Measurements from ENCODE around the gene SLC22A23.

The SLC22A23 gene

GRCh38 chr6:3284436-3284876 is 172.4 kb downstream of the SLC22A23 start:
- H3K79me2 ChIP-seq (ENCODE audit: control insufficient read depth, insufficient read depth, low read length): no peaks in the 10 kb centered on the region
- no CpG with 5 or more reads among the region's 17 CpGs for WGBS (ENCODE audit: extremely low coverage, insufficient coverage, low lambda C conversion rate)
- no peak overlapping the region for H2BK120ac ChIP-seq (ENCODE audit: low read depth, low read length)

GRCh38 chr6:3283641-3284435 is 173.0 kb downstream of the SLC22A23 start:
- H3K27ac ChIP-seq (ENCODE audit: low read depth, low read length): no peak overlapping the region
- no peak overlapping the region for H3K4me2 ChIP-seq (ENCODE audit: low read length)

More at GRCh38 chr6:3284436-3284876, 172.4 kb downstream of the SLC22A23 start:
- no peak overlapping the region for H3K4ac ChIP-seq (ENCODE audit: low read depth, low read length)
- H4K8ac ChIP-seq (ENCODE audit: low read depth, low read length): no peak overlapping the region
- no peak overlapping the region for H2BK5ac ChIP-seq (ENCODE audit: low read length)
- H3K56ac ChIP-seq (ENCODE audit: low read length): no peak overlapping the region
- no peak overlapping the region for H3K9ac ChIP-seq (ENCODE audit: low read length)
- H3K79me1 ChIP-seq (ENCODE audit: low read length): no peaks in the 10 kb centered on the region
- no peak overlapping the region for H2BK15ac ChIP-seq (replicated peaks; ENCODE audit: low read depth)
- H3K27ac ChIP-seq (ENCODE audit: low read depth, low read length): no peak overlapping the region
- H3K27me3 ChIP-seq (ENCODE audit: insufficient read depth, low read length, poor library complexity): no peaks in the 10 kb centered on the region
- no peak overlapping the region for H3K18ac ChIP-seq (ENCODE audit: low read length)
- H3K4me1 ChIP-seq (ENCODE audit: control insufficient read depth, low read depth, low read length): peaks cover 9% of the 10 kb centered on the region
- no peak overlapping the region for H3K4me3 ChIP-seq (ENCODE audit: low read length)
- no peak overlapping the region for H3K4me2 ChIP-seq (ENCODE audit: low read length)
- H2AK5ac ChIP-seq (ENCODE audit: low read length): no peak overlapping the region
- no peak overlapping the region for H4K5ac ChIP-seq (ENCODE audit: low read length)
- H3K23ac ChIP-seq (ENCODE audit: low read length): no peak overlapping the region
- no peaks in the 10 kb centered on the region for H3K36me3 ChIP-seq (ENCODE audit: control insufficient read depth, insufficient read depth, low read length)
- DNase-seq: no peak

GRCh38 chr6:3283241-3283640 is 173.6 kb downstream of the SLC22A23 start:
- H3K36me3 ChIP-seq (ENCODE audit: control insufficient read depth, insufficient read depth, low read length): no peaks in the 10 kb centered on the region
- WGBS (ENCODE audit: extremely low coverage, insufficient coverage, low lambda C conversion rate): no CpG with 5 or more reads among the region's 10 CpGs
- no peak overlapping the region for H3K4me3 ChIP-seq (ENCODE audit: low read length)
- no peak overlapping the region for H2BK15ac ChIP-seq (replicated peaks; ENCODE audit: low read depth)
- H3K79me2 ChIP-seq (ENCODE audit: control insufficient read depth, insufficient read depth, low read length): no peaks in the 10 kb centered on the region
- H2BK120ac ChIP-seq (ENCODE audit: low read depth, low read length): no peak overlapping the region
- H3K56ac ChIP-seq (ENCODE audit: low read length): no peak overlapping the region
- no peak overlapping the region for H2AK5ac ChIP-seq (ENCODE audit: low read length)
- no peak overlapping the region for H3K27ac ChIP-seq (ENCODE audit: low read depth, low read length)
- H3K4ac ChIP-seq (ENCODE audit: low read depth, low read length): no peak overlapping the region
- no peaks in the 10 kb centered on the region for H3K27me3 ChIP-seq (ENCODE audit: insufficient read depth, low read length, poor library complexity)
- H3K23ac ChIP-seq (ENCODE audit: low read length): no peak overlapping the region
- no peak overlapping the region for H2BK5ac ChIP-seq (ENCODE audit: low read length)
- no peak overlapping the region for H4K5ac ChIP-seq (ENCODE audit: low read length)
- H4K8ac ChIP-seq (ENCODE audit: low read depth, low read length): no peak overlapping the region
- H3K9ac ChIP-seq (ENCODE audit: low read length): no peak overlapping the region
- H3K4me1 ChIP-seq (ENCODE audit: control insufficient read depth, low read depth, low read length): peaks cover 9% of the 10 kb centered on the region
- no peak overlapping the region for H3K18ac ChIP-seq (ENCODE audit: low read length)
- no peaks in the 10 kb centered on the region for H3K79me1 ChIP-seq (ENCODE audit: low read length)
- no peak for DNase-seq
- H3K4me2 ChIP-seq (ENCODE audit: low read length): no peak overlapping the region

More at GRCh38 chr6:3283641-3284435, 173.0 kb downstream of the SLC22A23 start:
- no peak overlapping the region for H3K18ac ChIP-seq (ENCODE audit: low read length)
- no peak overlapping the region for H2BK5ac ChIP-seq (ENCODE audit: low read length)
- no peak for DNase-seq
- no peak overlapping the region for H3K23ac ChIP-seq (ENCODE audit: low read length)
- H3K36me3 ChIP-seq (ENCODE audit: control insufficient read depth, insufficient read depth, low read length): no peaks in the 10 kb centered on the region
- no peak overlapping the region for H3K4me3 ChIP-seq (ENCODE audit: low read length)
- H2AK5ac ChIP-seq (ENCODE audit: low read length): no peak overlapping the region
- H2BK15ac ChIP-seq (replicated peaks; ENCODE audit: low read depth): no peak overlapping the region
- no peak overlapping the region for H4K5ac ChIP-seq (ENCODE audit: low read length)
- H3K4ac ChIP-seq (ENCODE audit: low read depth, low read length): no peak overlapping the region
- H3K56ac ChIP-seq (ENCODE audit: low read length): no peak overlapping the region
- no peaks in the 10 kb centered on the region for H3K79me1 ChIP-seq (ENCODE audit: low read length)
- H4K8ac ChIP-seq (ENCODE audit: low read depth, low read length): no peak overlapping the region
- H3K4me1 ChIP-seq (ENCODE audit: control insufficient read depth, low read depth, low read length): peaks cover 9% of the 10 kb centered on the region
- WGBS (ENCODE audit: extremely low coverage, insufficient coverage, low lambda C conversion rate): no CpG with 5 or more reads among the region's 23 CpGs
- H3K27me3 ChIP-seq (ENCODE audit: insufficient read depth, low read length, poor library complexity): no peaks in the 10 kb centered on the region
- no peak overlapping the region for H3K9ac ChIP-seq (ENCODE audit: low read length)
- no peak overlapping the region for H2BK120ac ChIP-seq (ENCODE audit: low read depth, low read length)
- H3K79me2 ChIP-seq (ENCODE audit: control insufficient read depth, insufficient read depth, low read length): no peaks in the 10 kb centered on the region

DNA sequence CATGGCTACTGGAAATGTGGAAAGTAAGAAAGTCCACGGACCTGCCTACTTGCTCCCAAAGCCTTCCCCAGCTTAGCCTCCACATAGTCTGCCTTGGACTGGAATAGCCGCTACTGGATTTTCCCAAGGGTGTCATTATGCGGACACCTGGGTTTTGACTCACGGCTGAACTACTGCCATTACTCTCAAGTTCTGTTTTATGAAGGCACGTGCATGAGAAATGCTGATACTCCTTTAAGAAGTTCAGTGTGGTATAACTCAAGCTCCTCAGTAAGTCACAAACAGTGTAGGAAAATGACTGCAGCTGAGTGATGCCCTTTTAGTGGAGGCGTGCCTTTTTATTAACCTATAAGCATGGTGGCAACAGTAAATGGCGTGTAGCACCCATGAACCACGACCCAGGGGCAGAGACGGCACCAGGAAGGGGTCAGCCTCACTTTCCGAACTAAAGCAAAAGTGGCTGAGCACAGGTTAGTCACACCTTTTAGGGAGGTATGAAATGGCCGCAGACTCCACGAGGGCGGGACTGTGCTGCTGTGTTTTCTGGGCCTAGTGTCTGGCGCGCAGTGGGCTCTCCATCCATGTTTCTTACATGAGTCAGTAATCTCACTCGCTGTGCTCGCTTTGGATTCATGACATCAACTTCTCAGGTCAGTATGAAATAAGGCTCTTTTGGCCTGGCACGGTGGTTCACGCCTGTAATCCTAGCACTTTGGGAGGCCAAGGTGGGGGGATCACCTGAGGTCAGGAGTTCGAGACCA is 174.2 kb downstream of the SLC22A23 start:
- no peak overlapping the region for H3K4me3 ChIP-seq (ENCODE audit: low read length)
- H2BK5ac ChIP-seq (ENCODE audit: low read length): no peak overlapping the region
- H2BK15ac ChIP-seq (replicated peaks; ENCODE audit: low read depth): no peak overlapping the region
- H3K79me2 ChIP-seq (ENCODE audit: control insufficient read depth, insufficient read depth, low read length): no peaks in the 10 kb centered on the region
- H3K56ac ChIP-seq (ENCODE audit: low read length): peak overlapping the region; percentile 62
- no peaks in the 10 kb centered on the region for H3K36me3 ChIP-seq (ENCODE audit: control insufficient read depth, insufficient read depth, low read length)
- no peak overlapping the region for H2BK120ac ChIP-seq (ENCODE audit: low read depth, low read length)
- no CpG with 5 or more reads among the region's 20 CpGs for WGBS (ENCODE audit: extremely low coverage, insufficient coverage, low lambda C conversion rate)
- H3K4me1 ChIP-seq (ENCODE audit: control insufficient read depth, low read depth, low read length): peaks cover 9% of the 10 kb centered on the region
- peak overlapping the region; percentile 8 for H3K27ac ChIP-seq (ENCODE audit: low read depth, low read length)
- DNase-seq: no peak
- H3K4me2 ChIP-seq (ENCODE audit: low read length): no peak overlapping the region
- no peak overlapping the region for H3K18ac ChIP-seq (ENCODE audit: low read length)
- no peak overlapping the region for H3K23ac ChIP-seq (ENCODE audit: low read length)
- H2AK5ac ChIP-seq (ENCODE audit: low read length): no peak overlapping the region
- no peak overlapping the region for H3K4ac ChIP-seq (ENCODE audit: low read depth, low read length)
- H3K9ac ChIP-seq (ENCODE audit: low read length): no peak overlapping the region
- no peak overlapping the region for H4K5ac ChIP-seq (ENCODE audit: low read length)
- H3K27me3 ChIP-seq (ENCODE audit: insufficient read depth, low read length, poor library complexity): no peaks in the 10 kb centered on the region
- H4K8ac ChIP-seq (ENCODE audit: low read depth, low read length): no peak overlapping the region
- H3K79me1 ChIP-seq (ENCODE audit: low read length): no peaks in the 10 kb centered on the region

GRCh38 chr6:3281631-3282475 is 175.0 kb downstream of the SLC22A23 start:
- no peaks in the 10 kb centered on the region for H3K36me3 ChIP-seq (ENCODE audit: control insufficient read depth, insufficient read depth, low read length)
- no peak overlapping the region for H2BK15ac ChIP-seq (replicated peaks; ENCODE audit: low read depth)
- H3K27me3 ChIP-seq (ENCODE audit: insufficient read depth, low read length, poor library complexity): no peaks in the 10 kb centered on the region
- no peak overlapping the region for H3K18ac ChIP-seq (ENCODE audit: low read length)
- H3K79me1 ChIP-seq (ENCODE audit: low read length): no peaks in the 10 kb centered on the region
- H3K9ac ChIP-seq (ENCODE audit: low read length): no peak overlapping the region
- DNase-seq: peak; percentile 53
- no peak overlapping the region for H3K4me3 ChIP-seq (ENCODE audit: low read length)
- no peak overlapping the region for H3K23ac ChIP-seq (ENCODE audit: low read length)
- H3K27ac ChIP-seq (ENCODE audit: low read depth, low read length): peak overlapping the region; percentile 8
- no peak overlapping the region for H4K5ac ChIP-seq (ENCODE audit: low read length)
- H3K4me1 ChIP-seq (ENCODE audit: control insufficient read depth, low read depth, low read length): peaks cover 9% of the 10 kb centered on the region
- H2BK120ac ChIP-seq (ENCODE audit: low read depth, low read length): no peak overlapping the region
- H3K79me2 ChIP-seq (ENCODE audit: control insufficient read depth, insufficient read depth, low read length): no peaks in the 10 kb centered on the region
- WGBS (ENCODE audit: extremely low coverage, insufficient coverage, low lambda C conversion rate): no CpG with 5 or more reads among the region's 13 CpGs
- no peak overlapping the region for H3K4ac ChIP-seq (ENCODE audit: low read depth, low read length)
- no peak overlapping the region for H4K8ac ChIP-seq (ENCODE audit: low read depth, low read length)
- H3K56ac ChIP-seq (ENCODE audit: low read length): peak overlapping the region; percentile 62
- no peak overlapping the region for H2BK5ac ChIP-seq (ENCODE audit: low read length)
- H2AK5ac ChIP-seq (ENCODE audit: low read length): no peak overlapping the region
- no peak overlapping the region for H3K4me2 ChIP-seq (ENCODE audit: low read length)
